B cell (primary cell): Measurements from ENCODE around the gene NEURL2. TPM values are rescaled to one million over a fixed set of nuclear protein-coding genes. Genes with fewer than 3 reads are reported as not detected.

Source experiments
- ATAC-seq: fragments of 200-7000 bp; cut with Tn5 transposase; one replicate; pipeline ENCODE4 v1.10.0; 2021; ENCODE audit warnings: low read depth, mild to moderate bottlenecking, moderate number of reproducible peaks, moderate library complexity
- CTCF ChIA-PET: fragments of 350-600 bp; sonication (Branson Sonifier 250); formaldehyde crosslinking; loops from one replicate; lab custom pipeline; 2021; ENCODE audit warnings: antibody characterized with exemption, inconsistent platforms; lab: Charles Lee
- POLR2A ChIA-PET: fragments of 350-600 bp; sonication (Branson Sonifier 250); formaldehyde crosslinking; loops from one replicate; lab custom pipeline; 2021; ENCODE audit warnings: antibody characterized with exemption; lab: Charles Lee
- DNase-seq: peaks from one replicate; pipeline ENCODE4 v3.0.0; 2013
- H2AFZ ChIP-seq: 2 replicates; pipeline ENCODE4 v1.6.1; 2012; ENCODE audit warnings: mild to moderate bottlenecking, low read depth, low read length; ENCODE audit not compliant: insufficient read depth, poor library complexity, severe bottlenecking
- H3K27ac ChIP-seq, 2 donors: 1 replicate in 1 of 2; 2 replicates in 1 of 2; pipeline ENCODE4 v1.5.1; 2012 to 2013; ENCODE audit warnings: low read length in 2 of 2, mild to moderate bottlenecking in 2 of 2, moderate library complexity in 1 of 2
- H3K27me3 ChIP-seq, 4 experiments: fragments of 200-600 bp in 1 of 4; sonication (generic) in 1 of 4; replicated peaks in 1 of 4; 1 replicate in 2 of 4; 2 replicates in 2 of 4; pipeline versions ENCODE4 v1.6.1 to v1.7.0; 2013 to 2016; ENCODE audit warnings: low read length in 3 of 4, mild to moderate bottlenecking in 2 of 4, mixed read lengths in 1 of 4, moderate library complexity in 1 of 4; ENCODE audit not compliant: insufficient read depth in 4 of 4, control insufficient read depth in 3 of 4; ENCODE audit errors: control extremely low read depth in 1 of 4
- H3K36me3 ChIP-seq, 2 experiments: replicated peaks in 1 of 2; 1 replicate in 1 of 2; 2 replicates in 1 of 2; pipeline versions ENCODE4 v1.6.1 to v1.7.1; 2013; ENCODE audit warnings: low read length in 1 of 2; ENCODE audit not compliant: insufficient read depth in 2 of 2, control insufficient read depth in 1 of 2; ENCODE audit errors: control extremely low read depth in 1 of 2, extremely low read depth in 1 of 2
- H3K4me1 ChIP-seq, 2 donors: fragments of 200-600 bp in 1 of 2; sonication (generic) in 1 of 2; 1 replicate in 1 of 2; 2 replicates in 1 of 2; pipeline versions ENCODE4 v1.5.1 to v1.6.1; 2013 to 2017; ENCODE audit warnings: low read length in 2 of 2; ENCODE audit not compliant: control insufficient read depth in 2 of 2, insufficient read depth in 2 of 2
- H3K4me2 ChIP-seq: replicated peaks from 2 replicates; pipeline ENCODE3; 2012; ENCODE audit warnings: mild to moderate bottlenecking, low read depth, low read length; ENCODE audit not compliant: poor library complexity, severe bottlenecking
- H3K4me3 ChIP-seq, 5 experiments: fragments of 200-600 bp in 1 of 5; sonication (generic) in 1 of 5; 1 replicate in 3 of 5; 2 replicates in 2 of 5; pipeline versions ENCODE4 v1.5.1 to v1.7.0; 2011 to 2016; ENCODE audit warnings: low read length in 4 of 5, mild to moderate bottlenecking in 4 of 5, low read depth in 2 of 5, control low read depth in 1 of 5, moderate library complexity in 1 of 5; ENCODE audit not compliant: insufficient read depth in 1 of 5; ENCODE audit errors: control extremely low read depth in 1 of 5, extremely low read depth in 1 of 5
- H3K79me2 ChIP-seq: fragments of 200-600 bp; sonication (generic); one replicate; pipeline ENCODE4 v1.6.0; 2016; ENCODE audit warnings: low read length; ENCODE audit not compliant: control insufficient read depth, insufficient read depth
- H3K9ac ChIP-seq: fragments of 200-600 bp; sonication (generic); 2 replicates; pipeline ENCODE4 v1.6.1; 2017; ENCODE audit warnings: mild to moderate bottlenecking, low read length, moderate library complexity
- H3K9me3 ChIP-seq, 3 donors: one replicate each; pipeline versions ENCODE4 v1.6.1 to v1.7.1; 2013; ENCODE audit warnings: low read length in 2 of 3; ENCODE audit not compliant: control insufficient read depth in 2 of 3, insufficient read depth in 1 of 3; ENCODE audit errors: control extremely low read depth in 1 of 3
- H4K20me1 ChIP-seq: 2 replicates; pipeline ENCODE4 v1.6.0; 2012; ENCODE audit warnings: mild to moderate bottlenecking, low read length; ENCODE audit not compliant: insufficient read depth, control insufficient read depth, poor library complexity, severe bottlenecking
- H3K27ac Mint-ChIP-seq: one replicate; pipeline ENCODE4 v1.8.0; 2021; ENCODE audit warnings: mixed read lengths
- H3K27me3 Mint-ChIP-seq: one replicate; pipeline ENCODE4 v1.8.0; 2021; ENCODE audit warnings: mixed read lengths
- H3K4me1 Mint-ChIP-seq: one replicate; pipeline ENCODE4 v1.8.0; 2021; ENCODE audit warnings: mixed read lengths
- H3K4me3 Mint-ChIP-seq: one replicate; pipeline ENCODE4 v1.8.0; 2021; ENCODE audit warnings: mixed read lengths
- H3K9me3 Mint-ChIP-seq: one replicate; pipeline ENCODE4 v1.8.0; 2022; ENCODE audit warnings: mixed read lengths; ENCODE audit not compliant: insufficient read depth
- EZH2 ChIP-seq: IDR thresholded peaks from 2 replicates; pipeline ENCODE4 v1.6.1; 2012; ENCODE audit warnings: borderline replicate concordance, low read depth, mild to moderate bottlenecking, moderate library complexity, low read length; ENCODE audit not compliant: insufficient read depth, poor library complexity, severe bottlenecking
- WGBS: methylation state at CpG from one replicate; pipeline ENCODE4 v1.1.5; 2013; ENCODE audit warnings: missing lambda C conversion rate; ENCODE audit not compliant: insufficient coverage; 5-methylcytosine and 5-hydroxymethylcytosine counted together
- intact Hi-C: fragments of 100-400 bp; cut with micrococcal nuclease; formaldehyde crosslinking; loops from one replicate; pipeline ENCODE4 v1.10.0; 2022
- polyA plus RNA-seq: library from polyadenylated mRNA; depleted of rRNA; stranded (reverse); fragments of >200 nt; gene quantifications from 2 replicates; pipeline ENCODE4 v1.2.3, GENCODE V29; 2012
- total RNA-seq, 2 donors: library from RNA; stranded (reverse); fragments of 120-200 nt in 1 of 2; gene quantifications; 1 replicate in 1 of 2; 2 replicates in 1 of 2; pipeline versions ENCODE4 v1.2.3 to v1.2.4, GENCODE V29; 2013 to 2022
- TF ChIP-seq, protein P1 (sequence below): fragments of 200-600 bp; IDR thresholded peaks from one replicate; pipeline ENCODE4 v1.8.0; 2022; ENCODE audit warnings: antibody characterized with exemption, mild to moderate bottlenecking

NEURL2 gene
- total and polyA plus RNA-seq, 2 donors (not counting 1 experiment from before 2014, with no cell fraction given), result 3.3 to 5.4 TPM

DNA sequence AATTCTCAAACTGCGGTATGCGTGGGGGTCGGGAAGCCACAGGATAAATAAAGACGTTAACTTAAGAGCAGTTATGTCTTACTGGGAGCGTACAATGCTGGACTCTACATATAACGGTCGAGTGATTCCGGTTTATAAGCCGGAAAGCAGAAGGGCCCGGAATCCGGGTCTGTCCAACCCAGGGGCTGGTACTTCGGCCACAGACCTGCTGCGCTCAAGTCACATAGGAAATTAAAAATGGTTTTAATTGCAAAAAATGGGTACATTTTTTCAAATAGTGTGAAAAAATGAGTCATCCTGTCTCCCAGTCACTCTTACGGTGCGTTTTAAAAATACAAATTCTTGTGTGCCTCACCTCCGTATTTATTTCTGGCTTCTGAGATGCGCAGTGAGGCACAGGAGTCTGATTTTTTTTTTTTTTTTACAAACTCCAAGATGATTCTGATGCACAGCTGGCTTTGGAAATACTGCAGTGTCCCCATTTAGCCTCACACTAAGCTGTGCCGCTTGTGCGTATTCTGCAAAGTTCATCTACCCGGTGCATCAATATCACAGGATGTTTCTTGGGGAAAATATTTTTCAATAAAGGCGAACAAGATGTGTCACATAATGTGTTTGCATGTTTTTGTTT, 44.5 kb upstream of the NEURL2 start:
- no peak for TF ChIP-seq EZH2
- TF ChIP-seq, protein P1, sequence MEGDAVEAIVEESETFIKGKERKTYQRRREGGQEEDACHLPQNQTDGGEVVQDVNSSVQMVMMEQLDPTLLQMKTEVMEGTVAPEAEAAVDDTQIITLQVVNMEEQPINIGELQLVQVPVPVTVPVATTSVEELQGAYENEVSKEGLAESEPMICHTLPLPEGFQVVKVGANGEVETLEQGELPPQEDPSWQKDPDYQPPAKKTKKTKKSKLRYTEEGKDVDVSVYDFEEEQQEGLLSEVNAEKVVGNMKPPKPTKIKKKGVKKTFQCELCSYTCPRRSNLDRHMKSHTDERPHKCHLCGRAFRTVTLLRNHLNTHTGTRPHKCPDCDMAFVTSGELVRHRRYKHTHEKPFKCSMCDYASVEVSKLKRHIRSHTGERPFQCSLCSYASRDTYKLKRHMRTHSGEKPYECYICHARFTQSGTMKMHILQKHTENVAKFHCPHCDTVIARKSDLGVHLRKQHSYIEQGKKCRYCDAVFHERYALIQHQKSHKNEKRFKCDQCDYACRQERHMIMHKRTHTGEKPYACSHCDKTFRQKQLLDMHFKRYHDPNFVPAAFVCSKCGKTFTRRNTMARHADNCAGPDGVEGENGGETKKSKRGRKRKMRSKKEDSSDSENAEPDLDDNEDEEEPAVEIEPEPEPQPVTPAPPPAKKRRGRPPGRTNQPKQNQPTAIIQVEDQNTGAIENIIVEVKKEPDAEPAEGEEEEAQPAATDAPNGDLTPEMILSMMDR, result no peak
- WGBS, result 18% methylated on average over 18 of the region's 21 CpGs

More for the DNA sequence above, 44.5 kb upstream of the NEURL2 start:
- Mint-ChIP-seq H3K4me1 (peaks cover 28% of the 10 kb centered on the region), H3K27me3 (no peaks in the 10 kb centered on the region), H3K4me3 (peak overlapping the region; percentile 93), H3K27ac (peak overlapping the region; percentile 98), H3K9me3 (no peaks in the 10 kb centered on the region)
- H3K4me1 ChIP-seq, result peaks cover 12 to 19% of the 10 kb centered on the region in 2 donors
- peak overlapping the region; percentile 85 for H3K4me2 ChIP-seq
- H3K27me3 ChIP-seq, result no peaks in the 10 kb centered on the region
- H3K9me3 ChIP-seq, result no peaks in the 10 kb centered on the region
- H2AFZ ChIP-seq, result peak overlapping the region; percentile 77
- H3K79me2 ChIP-seq, result peaks cover 47% of the 10 kb centered on the region
- ChIA-PET POLR2A (interaction anchor here (0.6 to 3.7 kb wide), 17 partner anchors 11 to 976 kb away, joined by 3 to 62 read pairs (median 5); partner anchors contain the start of genes CTSA, DNTTIP1, NEURL2 and PLTP), CTCF (interaction anchor here (0.6 to 4.9 kb wide), 3 partner anchors 14 to 35 kb away, joined by 3 to 44 read pairs (median 5); partner anchors contain the start of gene ZNF335)
- peaks cover 0 to 38% of the 10 kb centered on the region in 2 experiments for H3K36me3 ChIP-seq
- H3K9ac ChIP-seq, result peak overlapping the region; percentile 99
- intact Hi-C loops, result loop anchor here (1.0 to 2.0 kb wide), 6 partner anchors 37 to 153 kb away; partner anchors contain the start of genes CTSA, DNTTIP1, NCOA5 and NEURL2
- peak; percentile 10 for ATAC-seq
- H4K20me1 ChIP-seq, result peaks cover 29% of the 10 kb centered on the region
- peak overlapping the region; percentile 64 to 99 for H3K27ac ChIP-seq
- no peak for DNase-seq
- H3K4me3 ChIP-seq, result peak overlapping the region; percentile 52 to 93 (median 92)
